ENCODE measurements around the gene S100A9.
"Not testable (repeated sequence)": the region's sequence is repeated elsewhere in the genome, so short reads cannot be mapped to it uniquely, and the experiment has no call there.

S100A9 gene

GRCh38 chr1:153357853-153358690 lies at the start of gene S100A9:
Gene S100A9 (plus strand): TSS chr1:153357854. CDS start chr1:153358284, 430 bp downstream.
- no peak for DNase-seq

- DNase-seq, result no peak
Measured at GRCh38 chr1:153308540-153308939, 49.1 kb upstream of the S100A9 start.

GRCh38 chr1:153309441-153309840 lies 48.2 kb upstream of the S100A9 start:
- no peak for DNase-seq

GRCh38 chr1:153310526-153310925 lies 47.1 kb upstream of the S100A9 start:
- DNase-seq, result no peak

- no peak for DNase-seq
Measured at GRCh38 chr1:153312570-153313186, 45.0 kb upstream of the S100A9 start, which contains the start of gene PGLYRP3. Gene PGLYRP3 (minus strand): TSS chr1:153312952. CDS start chr1:153310665, 2,287 bp downstream.

- DNase-seq, result no peak
Measured at GRCh38 chr1:153313288-153313687, 44.4 kb upstream of the S100A9 start.

- DNase-seq, result not testable (repeated sequence)
Measured at GRCh38 chr1:153314388-153314787, 43.3 kb upstream of the S100A9 start.

GRCh38 chr1:153316013-153316412 lies 41.6 kb upstream of the S100A9 start:
- DNase-seq, result not testable (repeated sequence)

- DNase-seq, result not testable (repeated sequence)
Measured at GRCh38 chr1:153318145-153318544, 39.5 kb upstream of the S100A9 start.

GRCh38 chr1:153322568-153322967 lies 35.1 kb upstream of the S100A9 start:
- DNase-seq, result no peak

GRCh38 chr1:153324912-153325311 lies 32.7 kb upstream of the S100A9 start:
- DNase-seq, result no peak

- DNase-seq, result no peak
Measured at GRCh38 chr1:153333902-153334301, 23.8 kb upstream of the S100A9 start.

- DNase-seq, result no peak
Measured at GRCh38 chr1:153336650-153337049, 21.0 kb upstream of the S100A9 start.

GRCh38 chr1:153337980-153338853 lies 19.4 kb upstream of the S100A9 start:
- no peak for DNase-seq

GRCh38 chr1:153339802-153340201 lies 17.9 kb upstream of the S100A9 start:
- no peak for DNase-seq

- no peak for DNase-seq
Measured at GRCh38 chr1:153340356-153340755, 17.3 kb upstream of the S100A9 start.

GRCh38 chr1:153341431-153341934 lies 16.2 kb upstream of the S100A9 start:
- DNase-seq, result no peak

GRCh38 chr1:153342178-153342577 lies 15.5 kb upstream of the S100A9 start:
- DNase-seq, result no peak

- no peak for DNase-seq
Measured at GRCh38 chr1:153343040-153343681, 14.5 kb upstream of the S100A9 start.

- no peak for DNase-seq
Measured at GRCh38 chr1:153343811-153344717, 13.6 kb upstream of the S100A9 start.

- no peak for DNase-seq
Measured at GRCh38 chr1:153344718-153345025, 13.0 kb upstream of the S100A9 start.

Measured in NCI-H510A treated with DMSO at 0.1 percent for 48 hours (cell line).